Measurements from ENCODE around the gene COL4A6. TPM values are rescaled to one million over a fixed set of nuclear protein-coding genes. Genes with fewer than 3 reads are reported as not detected.

The COL4A6 gene
- total and polyA plus RNA-seq, 2 donors (not counting 3 experiments of a cell fraction or from before 2014, with no cell fraction given), result 0.49 to 0.62 TPM

- no peaks in the 10 kb centered on the region for H3K27me3 ChIP-seq (ENCODE audit: control insufficient read depth in 2 of 2, insufficient read depth in 2 of 2, low read length in 2 of 2)
- H3K4me3 ChIP-seq (replicated peaks in 1 of 3; ENCODE audit: insufficient read depth in 1 of 3, low read depth in 1 of 3, low read length in 3 of 3), result no peak overlapping the region
- CTCF ChIA-PET, result no interaction called here
- no peaks in the 10 kb centered on the region for H3K9me1 ChIP-seq (replicated peaks; ENCODE audit: control insufficient read depth, extremely low read depth, insufficient read depth, low read length)
- TF ChIP-seq MYC (IDR thresholded peaks at IDR 0.05; ENCODE audit: low read depth, low read length), result no peak
- TF ChIP-seq POLR2A (IDR thresholded peaks at IDR 0.05; ENCODE audit: low read depth, low read length), result no peak
- no peak for TF ChIP-seq FOS (IDR thresholded peaks at IDR 0.05; ENCODE audit: borderline replicate concordance, insufficient read depth, low read length)
- H3K9ac ChIP-seq (replicated peaks; ENCODE audit: extremely low read depth, insufficient read depth, low read length), result no peak overlapping the region
- H3K27ac ChIP-seq (ENCODE audit: insufficient read depth, low read depth, low read length), result no peak overlapping the region
- peaks cover 10% of the 10 kb centered on the region for H3K4me1 ChIP-seq (ENCODE audit: control insufficient read depth, extremely low read depth, insufficient read depth, low read length)
- no peak overlapping the region for H3K4me2 ChIP-seq (ENCODE audit: insufficient read depth, low read length)
- no peaks in the 10 kb centered on the region for H3K9me3 ChIP-seq (replicated peaks; ENCODE audit: control insufficient read depth, insufficient read depth, low read length)
- peaks cover 22% of the 10 kb centered on the region for H3K79me2 ChIP-seq (ENCODE audit: control insufficient read depth, insufficient read depth, low read length)
- FAIRE-seq, result no peak
- no peaks in the 10 kb centered on the region for H3K36me3 ChIP-seq (ENCODE audit: control insufficient read depth in 2 of 2, extremely low read depth in 1 of 2, insufficient read depth in 2 of 2, low read length in 2 of 2)
- no TSS peak for BruUV-seq (replicated peaks)
- POLR2A ChIA-PET, result no interaction called here
- intact Hi-C loops (cut with micrococcal nuclease), result no loop called here
- dilution Hi-C loops (cut with MboI; ENCODE audit: extremely low pct_ligation_motif_present, low sequenced_read_pairs), result no loop called here
- no peak overlapping the region for H2AFZ ChIP-seq (ENCODE audit: low read depth, low read length)
- no peak for DNase-seq (ENCODE audit: low read depth, low spot score)
- no peaks in the 10 kb centered on the region for H4K20me1 ChIP-seq (replicated peaks; ENCODE audit: control insufficient read depth, extremely low read depth, insufficient read depth, low read length)
Observed at GRCh38 chrX:108117988-108118387, 320.2 kb downstream of the COL4A6 start.

GRCh38 chrX:108114541-108114940, 323.7 kb downstream of the COL4A6 start:
- H2AFZ ChIP-seq (ENCODE audit: low read depth, low read length), result no peak overlapping the region
- no peak overlapping the region for H3K9ac ChIP-seq (replicated peaks; ENCODE audit: extremely low read depth, insufficient read depth, low read length)
- intact Hi-C loops (cut with micrococcal nuclease) (no loop called here), dilution Hi-C loops (cut with MboI; ENCODE audit: extremely low pct_ligation_motif_present, low sequenced_read_pairs) (no loop called here)
- H3K4me3 ChIP-seq (replicated peaks in 1 of 3; ENCODE audit: insufficient read depth in 1 of 3, low read depth in 1 of 3, low read length in 3 of 3), result no peak overlapping the region
- FAIRE-seq (no peak), DNase-seq (ENCODE audit: low read depth, low spot score) (no peak)
- no peaks in the 10 kb centered on the region for H3K9me3 ChIP-seq (replicated peaks; ENCODE audit: control insufficient read depth, insufficient read depth, low read length)
- no peak overlapping the region for H3K4me2 ChIP-seq (ENCODE audit: insufficient read depth, low read length)
- no peak overlapping the region for H3K27ac ChIP-seq (ENCODE audit: insufficient read depth, low read depth, low read length)
- no TSS peak for BruUV-seq (replicated peaks)
- no peak for TF ChIP-seq GATA2 (IDR thresholded peaks at IDR 0.05; ENCODE audit: insufficient read depth, insufficient read length, low read depth, low read length)
- no peak for TF ChIP-seq POLR2AphosphoS5 (IDR thresholded peaks at IDR 0.05; ENCODE audit: insufficient read depth, low read depth, low read length)
- no peak for TF ChIP-seq FOS (IDR thresholded peaks at IDR 0.05; ENCODE audit: borderline replicate concordance, insufficient read depth, low read length)
- TF ChIP-seq CTCF (IDR thresholded peaks at IDR 0.05; ENCODE audit: extremely low read depth in 1 of 2, insufficient read depth in 1 of 2, low read depth in 1 of 2, low read length in 2 of 2), result no peak
- TF ChIP-seq, protein P1, sequence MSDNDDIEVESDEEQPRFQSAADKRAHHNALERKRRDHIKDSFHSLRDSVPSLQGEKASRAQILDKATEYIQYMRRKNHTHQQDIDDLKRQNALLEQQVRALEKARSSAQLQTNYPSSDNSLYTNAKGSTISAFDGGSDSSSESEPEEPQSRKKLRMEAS (IDR thresholded peaks at IDR 0.05; ENCODE audit: insufficient read depth, insufficient read length), result no peak
- TF ChIP-seq JUN (IDR thresholded peaks at IDR 0.05; ENCODE audit: borderline replicate concordance, insufficient read depth, insufficient read length, low read depth), result no peak
- no peak for TF ChIP-seq MYC (IDR thresholded peaks at IDR 0.05; ENCODE audit: low read depth, low read length)
- no peak for TF ChIP-seq EZH2 (IDR thresholded peaks at IDR 0.05; ENCODE audit: borderline replicate concordance, low read depth, low read length, severe bottlenecking)
- no peak for TF ChIP-seq POLR2A (IDR thresholded peaks at IDR 0.05; ENCODE audit: low read depth, low read length)
- no peaks in the 10 kb centered on the region for H3K36me3 ChIP-seq (ENCODE audit: control insufficient read depth in 2 of 2, extremely low read depth in 1 of 2, insufficient read depth in 2 of 2, low read length in 2 of 2)
- no peaks in the 10 kb centered on the region for H4K20me1 ChIP-seq (replicated peaks; ENCODE audit: control insufficient read depth, extremely low read depth, insufficient read depth, low read length)
- peaks cover 10% of the 10 kb centered on the region for H3K4me1 ChIP-seq (ENCODE audit: control insufficient read depth, extremely low read depth, insufficient read depth, low read length)
- POLR2A ChIA-PET, result no interaction called here
- peaks cover 30% of the 10 kb centered on the region for H3K79me2 ChIP-seq (ENCODE audit: control insufficient read depth, insufficient read depth, low read length)
- no peaks in the 10 kb centered on the region for H3K9me1 ChIP-seq (replicated peaks; ENCODE audit: control insufficient read depth, extremely low read depth, insufficient read depth, low read length)
- CTCF ChIA-PET, result no interaction called here
- H3K27me3 ChIP-seq (ENCODE audit: control insufficient read depth in 2 of 2, insufficient read depth in 2 of 2, low read length in 2 of 2), result no peaks in the 10 kb centered on the region

Measured in endothelial cell of umbilical vein (primary cell).